H1 (cell line): ENCODE measurements around the gene LGALSL. TPM values are rescaled to one million over a fixed set of nuclear protein-coding genes. Genes with fewer than 3 reads are reported as not detected.

Source experiments
- CTCF ChIA-PET: fragments of 300-600 bp; sonication (Branson Sonifier 250); formaldehyde crosslinking; loops from one replicate; lab custom pipeline; 2021; ENCODE audit not compliant: partially characterized antibody; lab: Charles Lee
- POLR2A ChIA-PET: fragments of 300-600 bp; sonication (Branson Sonifier 250); formaldehyde crosslinking; loops from one replicate; lab custom pipeline; 2021; ENCODE audit warnings: inconsistent platforms; ENCODE audit not compliant: partially characterized antibody; lab: Charles Lee
- DNase-seq, 2 experiments: peaks; one replicate each; pipeline versions ENCODE4 v3.0.0 to v3.0.0-alpha.2; 2010 to 2022; ENCODE audit warnings: low spot score in 2 of 2, low read depth in 1 of 2, mixed read lengths in 1 of 2
- FAIRE-seq: peaks from 2 replicates; lab custom pipeline; 2011; peaks lifted over from hg19 to GRCh38; lab: Jason Lieb, UNC
- H2AFZ ChIP-seq: 2 replicates; pipeline ENCODE4 v1.8.1; 2012; ENCODE audit warnings: low read length, inconsistent platforms
- H2AK5ac ChIP-seq: 2 replicates; pipeline ENCODE4 v1.6.1; 2013; ENCODE audit warnings: low read depth, low read length
- H2BK120ac ChIP-seq: replicated peaks from 2 replicates; pipeline ENCODE3; 2013; ENCODE audit warnings: low read depth, low read length, inconsistent platforms
- H2BK12ac ChIP-seq: 2 replicates; pipeline ENCODE4 v1.6.1; 2013; ENCODE audit warnings: low read depth, low read length
- H2BK15ac ChIP-seq: 2 replicates; pipeline ENCODE4 v1.6.1; 2013; ENCODE audit warnings: low read length
- H2BK20ac ChIP-seq: 2 replicates; pipeline ENCODE4 v1.6.1; 2013; ENCODE audit warnings: low read length
- H2BK5ac ChIP-seq: 2 replicates; pipeline ENCODE4 v1.6.1; 2013; ENCODE audit warnings: low read depth, low read length
- H3K14ac ChIP-seq: 2 replicates; pipeline ENCODE4 v1.6.1; 2013; ENCODE audit warnings: inconsistent platforms; ENCODE audit not compliant: insufficient read length
- H3K18ac ChIP-seq: 2 replicates; pipeline ENCODE4 v1.6.1; 2013; ENCODE audit warnings: low read length; ENCODE audit errors: extremely low read depth
- H3K23ac ChIP-seq: 2 replicates; pipeline ENCODE4 v1.6.1; 2013; ENCODE audit warnings: inconsistent platforms; ENCODE audit not compliant: insufficient read length
- H3K23me2 ChIP-seq: 2 replicates; pipeline ENCODE4 v1.6.1; 2013; ENCODE audit warnings: low read depth, low read length
- H3K27ac ChIP-seq: 2 replicates; pipeline ENCODE4 v1.6.1; 2011; ENCODE audit warnings: low read depth, low read length, inconsistent platforms
- H3K27me3 ChIP-seq, 4 experiments: replicated peaks in 1 of 4; 1 replicate in 1 of 4; 2 replicates in 3 of 4; pipeline versions ENCODE4 v1.6.1 to v1.8.1; 2011 to 2013; ENCODE audit warnings: low read length in 3 of 4, mild to moderate bottlenecking in 3 of 4, inconsistent platforms in 2 of 4, mixed read lengths in 2 of 4, moderate library complexity in 1 of 4; ENCODE audit not compliant: control insufficient read depth in 3 of 4, insufficient read depth in 3 of 4; ENCODE audit errors: extremely low read depth in 1 of 4
- H3K36me3 ChIP-seq, 4 experiments: 2 replicates each; pipeline versions ENCODE4 v1.6.1 to v1.8.1; 2011 to 2013; ENCODE audit warnings: mild to moderate bottlenecking in 4 of 4, low read length in 3 of 4, moderate library complexity in 2 of 4, control low read depth in 1 of 4, inconsistent platforms in 1 of 4; ENCODE audit not compliant: insufficient read depth in 4 of 4, control insufficient read depth in 2 of 4
- H3K4ac ChIP-seq: replicated peaks from 2 replicates; pipeline ENCODE3; 2013; ENCODE audit warnings: low read length, low read depth, mixed read lengths, inconsistent platforms; ENCODE audit not compliant: insufficient read length
- H3K4me1 ChIP-seq, 4 experiments: replicated peaks in 1 of 4; 1 replicate in 1 of 4; 2 replicates in 3 of 4; pipeline versions ENCODE4 v1.6.1 to v1.8.1; 2011 to 2013; ENCODE audit warnings: low read length in 3 of 4, inconsistent platforms in 2 of 4, mixed read lengths in 1 of 4; ENCODE audit not compliant: insufficient read depth in 4 of 4, control insufficient read depth in 3 of 4
- H3K4me2 ChIP-seq, 2 experiments: 2 replicates each; pipeline versions ENCODE4 v1.6.1 to v1.8.1; 2011 to 2013; ENCODE audit warnings: low read depth in 2 of 2, low read length in 2 of 2, control low read depth in 1 of 2, inconsistent platforms in 1 of 2, mild to moderate bottlenecking in 1 of 2; ENCODE audit not compliant: insufficient read depth in 1 of 2
- H3K4me3 ChIP-seq, 4 experiments: fragments of 200-600, 300-600 bp in 1 of 4; sonication (generic), shearing (Covaris generic), sonication (Bioruptor Twin) in 1 of 4; 2 replicates each; pipeline versions ENCODE4 v1.5.1 to v1.8.1; 2011 to 2016; ENCODE audit warnings: low read length in 4 of 4, low read depth in 3 of 4, control low read depth in 2 of 4, inconsistent platforms in 2 of 4, mild to moderate bottlenecking in 2 of 4, mixed read lengths in 1 of 4, moderate library complexity in 1 of 4; ENCODE audit not compliant: insufficient read depth in 2 of 4; ENCODE audit errors: extremely low read depth in 1 of 4
- H3K56ac ChIP-seq: replicated peaks from 2 replicates; pipeline ENCODE3; 2013; ENCODE audit warnings: low read depth, mild to moderate bottlenecking, mixed read lengths, low read length, inconsistent platforms; ENCODE audit not compliant: insufficient read length
- H3K79me1 ChIP-seq: 2 replicates; pipeline ENCODE4 v1.6.1; 2013; ENCODE audit warnings: low read depth, low read length, control low read depth
- H3K79me2 ChIP-seq, 2 experiments: 2 replicates each; pipeline versions ENCODE4 v1.6.1 to v1.8.1; 2012 to 2013; ENCODE audit warnings: low read length in 2 of 2, mild to moderate bottlenecking in 2 of 2, inconsistent platforms in 1 of 2; ENCODE audit not compliant: insufficient read depth in 2 of 2, control insufficient read depth in 1 of 2
- H3K9ac ChIP-seq, 4 experiments: replicated peaks in 1 of 4; 1 replicate in 1 of 4; 2 replicates in 3 of 4; pipeline versions ENCODE4 v1.6.1 to v1.8.1; 2011 to 2013; ENCODE audit warnings: low read depth in 3 of 4, low read length in 3 of 4, control low read depth in 2 of 4, mild to moderate bottlenecking in 2 of 4, moderate library complexity in 2 of 4, inconsistent platforms in 1 of 4; ENCODE audit errors: extremely low read depth in 1 of 4
- H3K9me3 ChIP-seq, 2 experiments: 2 replicates each; pipeline versions ENCODE4 v1.6.1 to v1.8.1; 2012 to 2013; ENCODE audit warnings: mild to moderate bottlenecking in 2 of 2, moderate library complexity in 2 of 2, control low read depth in 1 of 2, inconsistent platforms in 1 of 2, low read depth in 1 of 2, low read length in 1 of 2, mixed read lengths in 1 of 2; ENCODE audit not compliant: insufficient read depth in 2 of 2
- H4K20me1 ChIP-seq, 2 experiments: replicated peaks in 1 of 2; 2 replicates each; pipeline versions ENCODE3 to v1.8.1; 2011 to 2013; ENCODE audit warnings: inconsistent platforms in 2 of 2, low read length in 2 of 2, mild to moderate bottlenecking in 1 of 2; ENCODE audit not compliant: insufficient read depth in 2 of 2, control insufficient read depth in 1 of 2
- H4K5ac ChIP-seq: 2 replicates; pipeline ENCODE4 v1.6.1; 2013; ENCODE audit warnings: low read length, low read depth, mixed read lengths, inconsistent platforms; ENCODE audit not compliant: insufficient read length
- H4K8ac ChIP-seq: 2 replicates; pipeline ENCODE4 v1.8.0; 2013; ENCODE audit warnings: mild to moderate bottlenecking, moderate library complexity, low read length, inconsistent platforms; ENCODE audit not compliant: insufficient read depth; ENCODE audit errors: extremely low read depth
- H4K91ac ChIP-seq: replicated peaks from 2 replicates; pipeline ENCODE3; 2013; ENCODE audit warnings: low read length, mixed read lengths, inconsistent platforms; ENCODE audit not compliant: insufficient read length
- BCL11A ChIP-seq, 2 experiments: IDR thresholded peaks; one replicate each; pipeline ENCODE4 v1.6.1; 2011; ENCODE audit warnings: low read depth in 2 of 2, low read length in 2 of 2, mild to moderate bottlenecking in 2 of 2
- CREB1 ChIP-seq: IDR thresholded peaks from 2 replicates; pipeline ENCODE4 v1.6.1; 2012; ENCODE audit warnings: inconsistent platforms
- CTBP2 ChIP-seq: IDR thresholded peaks from 2 replicates; pipeline ENCODE4 v1.7.0; 2011; ENCODE audit warnings: borderline replicate concordance, mild to moderate bottlenecking, moderate library complexity, mixed read lengths, low read length; ENCODE audit not compliant: insufficient read depth, insufficient read length
- EZH2 ChIP-seq: fragments of 200-600 bp; sonication (generic); IDR thresholded peaks from 2 replicates; pipeline ENCODE4 v1.7.1; 2012; ENCODE audit warnings: low read depth, mild to moderate bottlenecking, moderate library complexity, low read length, inconsistent platforms; ENCODE audit not compliant: severe bottlenecking
- GTF2F1 ChIP-seq: IDR thresholded peaks from 2 replicates; pipeline ENCODE4 v1.6.1; 2012; ENCODE audit warnings: low read depth, low read length, improper control_type of control experiment, borderline replicate concordance
- HDAC2 ChIP-seq, 2 experiments: fragments of 300-600 bp in 1 of 2; sonication (generic) in 1 of 2; IDR thresholded peaks; 2 replicates each; pipeline ENCODE4 v1.6.1; 2011 to 2012; ENCODE audit warnings: low read depth in 2 of 2, low read length in 2 of 2, mild to moderate bottlenecking in 2 of 2, moderate library complexity in 2 of 2, borderline replicate concordance in 1 of 2, inconsistent platforms in 1 of 2
- HDAC6 ChIP-seq: IDR thresholded peaks from one replicate; pipeline ENCODE4 v1.7.1; 2012; ENCODE audit warnings: low read depth, mild to moderate bottlenecking, inconsistent platforms, low read length, moderate library complexity
- JUND ChIP-seq: IDR thresholded peaks from 2 replicates; pipeline ENCODE4 v1.6.1; 2011; ENCODE audit warnings: mild to moderate bottlenecking, improper control_type of control experiment, low read length
- KDM4A ChIP-seq: IDR thresholded peaks from one replicate; pipeline ENCODE4 v1.7.1; 2012; ENCODE audit warnings: low read depth, mild to moderate bottlenecking, moderate library complexity, low read length, inconsistent platforms; ENCODE audit not compliant: severe bottlenecking
- SIN3A ChIP-seq, 2 experiments: IDR thresholded peaks in 1 of 2; conservative IDR thresholded peaks in 1 of 2; 2 replicates each; pipeline ENCODE4 v1.6.1; 2011 to 2012; ENCODE audit warnings: low read length in 2 of 2, improper control_type of control experiment in 1 of 2, low read depth in 1 of 2, mild to moderate bottlenecking in 1 of 2
- TAF7 ChIP-seq: optimal IDR thresholded peaks from 2 replicates; pipeline ENCODE3; 2011; ENCODE audit warnings: low read depth, mild to moderate bottlenecking, inconsistent platforms, low read length, moderate library complexity, borderline replicate concordance
- TCF12 ChIP-seq: IDR thresholded peaks from 2 replicates; pipeline ENCODE4 v1.6.1; 2011; ENCODE audit warnings: low read depth, mild to moderate bottlenecking, low read length
- WGBS, 2 experiments: shearing (Covaris generic) in 1 of 2; methylation state at CpG; one replicate each; pipeline versions ENCODE4 v1.1.6 to v1.1.7; 2013 to 2015; ENCODE audit warnings: low lambda C conversion rate in 2 of 2, mixed read lengths in 2 of 2, inconsistent platforms in 1 of 2, low coverage in 1 of 2, missing lambda C conversion rate in 1 of 2; ENCODE audit not compliant: insufficient replicate concordance in 2 of 2, insufficient coverage in 1 of 2, insufficient read length in 1 of 2; ENCODE audit errors: extremely low coverage in 1 of 2, missing lambda C conversion rate in 1 of 2; 5-methylcytosine and 5-hydroxymethylcytosine counted together
- polyA plus RNA-seq, 7 experiments: library from polyadenylated mRNA; depleted of rRNA in 3 of 7; stranded (reverse) in 5 of 7; unstranded in 2 of 7; fragments of >200 nt in 5 of 7; fragments of 200-250 nt in 2 of 7; gene quantifications; 1 replicate in 5 of 7; 2 replicates in 1 of 7; 4 replicates in 1 of 7; pipeline versions ENCODE4 v1.2.1 to v1.2.3, GENCODE V29; 2011 to 2013; ENCODE audit warnings: missing spikeins in 2 of 7, mixed read lengths in 2 of 7
- total RNA-seq: library from RNA; stranded (reverse); fragmentation: NEBNext Ultra II Directional; extraction: Animal tissue kit (Norgen Biotek cat#: 25700); gene quantifications from 2 replicates; pipeline ENCODE4 v1.2.1, GENCODE V29; 2021

The LGALSL gene
- total and polyA plus RNA-seq, 2 of the 8 experiments (the other 6 are each of a cell fraction or from before 2014, with no cell fraction given), result 13.6 to 32.3 TPM

- H3K4me3 ChIP-seq, result no peak overlapping the region
- H2BK12ac ChIP-seq, result no peak overlapping the region
- no peak overlapping the region for H3K9ac ChIP-seq
- no peak overlapping the region for H4K8ac ChIP-seq
- H3K56ac ChIP-seq, result no peak overlapping the region
- no peaks in the 10 kb centered on the region for H3K23me2 ChIP-seq
- no peak overlapping the region for H3K14ac ChIP-seq
- no peaks in the 10 kb centered on the region for H3K9me3 ChIP-seq
- H3K18ac ChIP-seq, result no peak overlapping the region
- POLR2A ChIA-PET, result interaction anchor here (1.0 to 1.7 kb wide), 2 partner anchors 14 to 22 kb away, joined by 3 read pairs; no protein-coding TSS in a partner anchor
- H3K36me3 ChIP-seq, result no peaks in the 10 kb centered on the region
- H3K23ac ChIP-seq, result no peak overlapping the region
- 70% methylated on average over 5 of the region's 5 CpGs; no CpG with 5 or more reads in 1 of the 2 experiments for WGBS, 2 experiments
- no peak overlapping the region for H4K91ac ChIP-seq
- H2BK20ac ChIP-seq, result no peak overlapping the region
- H3K4ac ChIP-seq, result no peak overlapping the region
- H3K27me3 ChIP-seq, result no peaks in the 10 kb centered on the region
- no peak overlapping the region for H2BK120ac ChIP-seq
- no peak overlapping the region for H4K5ac ChIP-seq
- no peak overlapping the region for H2BK15ac ChIP-seq
- no peak overlapping the region for H2AK5ac ChIP-seq
- H2AFZ ChIP-seq, result no peak overlapping the region
- H3K4me1 ChIP-seq, result peaks cover 0 to 7% (median 0%) of the 10 kb centered on the region in 4 experiments; a peak in 1 of 7 replicates
- H3K79me2 ChIP-seq, result no peaks in the 10 kb centered on the region; a peak in 1 of 4 replicates
- no peak overlapping the region for H2BK5ac ChIP-seq
- no peaks in the 10 kb centered on the region for H3K79me1 ChIP-seq
- no peaks in the 10 kb centered on the region for H4K20me1 ChIP-seq
- no peak overlapping the region for H3K4me2 ChIP-seq
- DNase-seq, result no peak
- no peak overlapping the region for H3K27ac ChIP-seq
- CTCF ChIA-PET, result interaction anchor here (0.6 to 13.1 kb wide), 7 partner anchors 9 to 206 kb away, joined by 3 to 214 read pairs (median 3); no protein-coding TSS in a partner anchor
- FAIRE-seq, result no peak
- TF ChIP-seq TAF7, result no peak
- no peak for TF ChIP-seq KDM4A
- no peak for TF ChIP-seq JUND
- TF ChIP-seq HDAC2 (IDR thresholded peaks at IDR 0.05; ENCODE audit: borderline replicate concordance in 1 of 2, low read depth in 2 of 2, low read length in 2 of 2), result no peak
- no peak for TF ChIP-seq BCL11A (IDR thresholded peaks at IDR 0.05; ENCODE audit: low read depth in 2 of 2, low read length in 2 of 2)
- no peak for TF ChIP-seq CTBP2
- TF ChIP-seq GTF2F1, result no peak
- TF ChIP-seq EZH2, result no peak
- no peak for TF ChIP-seq CREB1
- TF ChIP-seq TCF12, result no peak
- no peak for TF ChIP-seq SIN3A (conservative IDR thresholded peaks at IDR 0.05 in 1 of 2, IDR thresholded peaks at IDR 0.05 in 1 of 2; ENCODE audit: low read depth in 1 of 2, low read length in 2 of 2)
- no peak for TF ChIP-seq HDAC6
Measured at GRCh38 chr2:64482765-64483504, 29.0 kb downstream of the LGALSL start.
